Right ventricle myocardium superior (tissue), 1 donor: ENCODE data around the gene KRT8. TPM values are rescaled to one million over a fixed set of nuclear protein-coding genes. Genes with fewer than 3 reads are reported as not detected.

Experiments
- ATAC-seq: fragments of 200-7000 bp; cut with Tn5 transposase; one replicate; pipeline ENCODE4 v1.9.1; 2020; ENCODE audit warnings: mild to moderate bottlenecking; ENCODE audit not compliant: poor library complexity
- DNase-seq: peaks from one replicate; pipeline ENCODE4 v3.0.0-alpha.2; 2020
- intact Hi-C: fragments of 100-400 bp; cut with DNase I; formaldehyde crosslinking; loops from one replicate; pipeline ENCODE4 v1.11.2; 2022
- total RNA-seq: library from RNA; stranded (reverse); fragmentation: NEBNext Ultra II Directional; extraction: Animal tissue kit (Norgen Biotek cat#: 25700); gene quantifications from one replicate; pipeline ENCODE4 v1.2.1, GENCODE V29; 2021
- donor health status: DM: no; HTN: yes; CAD: no; lungs with severe emphysema.

The KRT8 gene
- total RNA-seq, 1 donor from 2014 or later: 104 TPM

DNA sequence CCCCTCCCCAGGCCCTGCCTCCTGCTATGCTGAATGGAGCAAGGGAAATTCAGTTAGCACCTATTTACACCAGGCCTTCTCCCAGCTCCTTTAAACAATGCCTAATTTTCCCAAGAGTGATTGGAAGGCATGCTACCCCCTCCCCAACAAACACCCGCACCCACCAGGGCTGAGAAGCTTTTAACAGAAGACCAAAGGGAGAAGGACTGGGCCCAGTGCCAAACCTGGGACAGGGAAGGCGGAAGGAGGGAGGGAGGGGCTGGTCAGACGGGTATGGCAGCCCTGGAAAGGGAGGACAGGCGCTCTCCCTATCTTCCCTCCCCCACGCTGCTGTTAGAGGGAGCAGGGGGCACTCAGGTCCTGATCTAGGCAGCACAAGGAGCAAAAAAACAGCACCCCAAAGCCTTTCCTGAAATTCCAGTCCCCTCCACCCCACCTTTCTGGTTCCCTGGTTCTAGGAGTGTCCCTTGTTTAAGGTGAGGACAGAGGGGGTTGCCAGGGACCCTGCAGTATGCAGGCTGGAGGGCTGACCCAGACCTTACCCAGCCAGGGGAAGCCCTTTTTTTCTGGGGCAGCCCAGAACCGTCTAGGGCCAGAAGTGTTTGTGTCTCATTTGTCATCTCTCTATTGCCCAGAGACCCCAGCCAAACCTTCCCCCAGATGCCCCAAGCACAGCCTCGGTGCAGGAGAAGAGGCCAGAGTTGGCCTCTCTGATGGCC is 2.4 kb upstream of the KRT8 start:
- intact Hi-C loops: no loop called here
- DNase-seq: no peak
- no peak for ATAC-seq

DNA sequence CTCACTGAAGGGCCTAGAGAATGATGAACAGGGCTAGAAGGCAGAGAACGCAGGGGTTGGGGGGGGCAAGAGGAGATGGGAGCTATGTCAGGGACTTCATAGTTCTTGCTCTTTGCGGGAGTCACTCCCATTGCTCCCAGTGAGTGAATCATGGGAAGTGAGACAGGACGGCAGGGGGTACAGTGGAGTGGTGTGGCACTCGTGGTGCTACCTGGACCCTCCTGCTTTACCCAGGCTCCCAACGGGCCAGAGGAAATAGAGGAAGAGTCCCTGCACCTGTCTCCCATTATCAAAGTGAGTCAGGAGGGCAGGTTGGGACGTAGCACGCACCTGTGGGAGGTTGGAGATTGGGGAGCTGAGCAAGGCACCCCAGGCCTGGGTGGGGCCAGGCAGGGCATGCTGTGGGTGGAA is 1.3 kb upstream of the KRT8 start:
- intact Hi-C loops: no loop called here
- DNase-seq (no peak), ATAC-seq (no peak)

GRCh38 chr12:52903855-52904508 is 894 bp downstream of the KRT8 start:
- intact Hi-C loops: no loop called here
- peak; percentile 77 for ATAC-seq
- peak; percentile 58 for DNase-seq

GRCh38 chr12:52903285-52903854 is 1.5 kb downstream of the KRT8 start:
- DNase-seq: peak; percentile 83
- intact Hi-C loops: no loop called here

DNA sequence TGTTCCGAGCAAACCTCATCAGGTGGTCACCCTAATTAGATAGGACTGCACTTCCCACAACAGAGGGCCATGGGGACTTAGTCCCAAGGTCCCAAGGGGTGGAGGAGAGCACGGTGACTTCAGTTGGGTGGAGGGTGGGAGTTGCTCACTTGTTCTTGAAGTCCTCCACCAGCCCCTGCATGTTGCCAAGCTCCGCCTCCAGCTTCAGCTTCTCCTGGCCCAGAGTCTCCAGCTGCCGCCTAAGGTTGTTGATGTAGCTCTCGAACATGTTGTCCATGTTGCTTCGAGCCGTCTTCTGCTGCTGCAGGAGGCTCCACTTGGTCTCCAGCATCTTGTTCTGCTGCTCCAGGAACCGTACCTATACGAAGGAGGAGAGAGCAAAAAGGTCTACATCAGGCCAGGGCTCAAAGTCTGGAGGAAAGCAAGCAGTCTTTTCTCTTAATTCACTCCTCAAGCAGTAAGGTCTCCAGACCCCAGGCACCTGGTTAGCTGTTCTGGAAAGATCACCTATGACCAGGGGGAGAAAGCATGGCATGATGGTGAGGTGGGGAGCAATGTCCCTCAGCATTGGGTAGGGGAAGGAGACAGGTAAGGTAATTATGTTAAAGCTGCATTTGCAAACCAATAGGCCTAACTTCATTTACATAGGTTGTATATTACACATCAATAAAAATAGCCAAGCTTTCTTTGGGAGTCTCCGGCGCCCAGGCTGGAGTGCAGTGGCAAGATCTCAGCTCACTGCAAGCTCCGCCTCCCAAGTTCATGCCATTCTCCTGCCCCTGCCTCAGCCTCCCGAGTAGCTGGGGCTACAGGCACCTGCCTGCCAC is 2.9 kb downstream of the KRT8 start:
- ATAC-seq: no peak
- intact Hi-C loops: no loop called here
- DNase-seq: no peak

More at GRCh38 chr12:52903285-52903854, 1.5 kb downstream of the KRT8 start:
- ATAC-seq: peak; percentile 94

DNA sequence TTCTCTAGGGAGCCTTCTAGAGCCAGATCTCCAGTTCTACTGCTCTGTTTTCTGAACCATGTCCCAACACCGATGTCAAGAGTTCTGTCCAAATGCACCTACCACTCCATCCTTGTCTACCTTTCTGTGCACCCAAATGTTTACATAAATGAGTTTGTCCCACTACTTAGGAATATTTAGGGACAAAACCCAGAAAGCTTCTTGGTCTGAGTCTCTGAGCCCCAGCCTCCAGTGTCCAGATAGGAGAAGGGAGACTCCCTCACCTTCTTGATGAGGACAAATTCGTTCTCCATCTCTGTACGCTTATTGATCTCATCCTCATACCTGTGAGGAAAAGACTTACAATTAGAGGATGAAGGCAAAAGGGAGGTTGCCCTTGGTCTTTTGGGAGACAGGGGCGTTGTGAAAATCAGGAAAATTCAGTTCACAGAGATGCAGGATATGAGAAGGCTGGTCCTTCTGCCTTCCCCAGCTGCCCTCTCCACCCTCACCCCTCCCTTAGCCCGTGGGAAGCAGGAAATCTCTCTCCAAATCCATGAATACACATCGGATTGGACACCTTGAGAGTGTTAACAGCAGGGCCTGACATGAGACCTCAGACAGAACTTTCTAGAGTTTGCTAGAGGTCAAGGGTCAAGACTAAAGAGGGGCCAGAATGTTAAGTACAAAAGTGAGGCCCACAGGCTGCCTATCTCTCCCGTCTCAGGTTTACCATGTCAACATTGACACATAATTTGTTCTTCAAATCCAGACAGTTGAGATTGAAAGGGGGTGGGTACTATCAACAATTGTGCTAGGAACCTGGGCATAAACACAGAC is 3.8 kb downstream of the KRT8 start:
- intact Hi-C loops: no loop called here
- DNase-seq (no peak), ATAC-seq (no peak)

DNA sequence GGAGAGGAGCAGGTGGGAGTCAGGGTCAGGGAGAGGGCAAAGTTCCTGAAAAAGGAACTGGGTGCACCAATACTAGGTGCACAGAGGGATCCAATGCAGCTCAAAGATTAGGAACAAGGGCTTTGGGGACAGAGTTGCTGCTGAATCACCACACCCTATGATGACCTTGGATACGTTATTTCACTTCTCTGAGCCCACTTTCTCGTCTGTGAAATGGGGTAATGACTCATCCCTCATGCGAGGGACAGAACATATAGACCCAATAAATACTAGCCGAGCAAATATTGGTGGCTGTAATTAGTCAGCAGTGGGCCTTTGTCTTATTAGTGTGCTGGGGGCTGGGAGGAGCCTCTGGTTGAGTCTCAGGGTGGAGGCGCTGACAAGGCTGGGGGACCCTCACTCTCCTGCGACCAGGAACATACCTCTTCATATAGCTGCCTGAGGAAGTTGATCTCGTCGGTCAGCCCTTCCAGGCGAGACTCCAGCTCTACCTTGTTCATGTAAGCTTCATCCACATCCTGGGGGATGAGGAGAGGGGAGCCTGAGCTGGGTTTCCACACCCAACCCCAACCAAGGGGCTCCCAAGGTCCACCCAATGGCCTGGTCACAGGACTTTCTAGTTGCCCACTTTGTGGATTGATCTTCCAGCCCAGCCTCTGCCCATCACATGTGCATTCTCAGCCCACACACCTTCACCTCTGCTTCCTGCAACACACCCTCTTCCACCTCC is 4.5 kb downstream of the KRT8 start:
- intact Hi-C loops: no loop called here
- DNase-seq: no peak
- ATAC-seq: no peak

GRCh38 chr12:52899338-52900035 is 5.4 kb downstream of the KRT8 start:
- ATAC-seq (no peak), DNase-seq (no peak)
- intact Hi-C loops: no loop called here

DNA sequence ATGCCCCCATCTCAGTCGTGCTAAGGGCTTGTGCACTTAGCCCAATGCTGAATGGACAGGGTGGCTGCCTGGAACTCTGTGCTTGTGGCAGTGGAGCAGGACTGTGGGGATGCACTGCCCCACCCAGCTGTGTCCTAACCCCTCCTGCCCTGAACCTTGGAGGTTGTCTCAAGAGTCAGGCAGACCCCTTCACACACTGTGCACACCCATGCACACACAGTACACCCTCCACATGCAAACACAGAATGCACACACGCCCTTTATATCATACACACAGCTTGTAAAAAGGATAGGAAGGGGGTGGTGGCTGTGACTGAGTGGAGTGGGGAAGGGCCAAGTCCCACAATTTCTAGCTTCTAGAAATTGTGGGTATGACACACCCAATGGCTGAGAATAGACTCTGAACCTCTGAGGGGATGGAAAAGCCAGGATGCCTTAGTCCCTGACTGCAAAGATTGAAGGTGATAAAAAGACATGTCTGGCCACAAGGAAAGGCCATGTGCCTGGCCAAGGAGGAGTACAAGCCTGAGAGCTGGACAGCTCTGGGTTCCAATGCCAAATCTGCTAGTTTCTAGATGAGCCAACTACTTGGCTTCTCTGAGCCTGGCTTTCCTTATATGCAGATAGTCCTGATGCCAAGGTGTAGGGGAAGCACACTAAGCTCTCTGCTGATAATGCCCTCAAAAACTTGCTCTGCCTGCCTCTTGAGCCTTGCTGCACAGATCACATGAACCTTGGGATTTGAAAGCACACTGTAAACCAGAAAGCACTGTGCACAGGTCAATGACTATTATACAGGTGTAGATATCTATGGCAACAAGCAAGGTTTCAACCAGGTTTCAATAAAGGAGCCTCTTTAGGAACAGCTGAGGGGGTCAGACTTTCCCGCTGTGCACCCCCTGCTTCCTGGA is 8.4 kb downstream of the KRT8 start:
- intact Hi-C loops: no loop called here
- peak; percentile 43 for ATAC-seq

GRCh38 chr12:52895726-52896189 is 9.1 kb downstream of the KRT8 start:
- intact Hi-C loops: no loop called here
- peak; percentile 10 for ATAC-seq

More for the DNA sequence above, 8.4 kb downstream of the KRT8 start:
- DNase-seq: no peak

DNA sequence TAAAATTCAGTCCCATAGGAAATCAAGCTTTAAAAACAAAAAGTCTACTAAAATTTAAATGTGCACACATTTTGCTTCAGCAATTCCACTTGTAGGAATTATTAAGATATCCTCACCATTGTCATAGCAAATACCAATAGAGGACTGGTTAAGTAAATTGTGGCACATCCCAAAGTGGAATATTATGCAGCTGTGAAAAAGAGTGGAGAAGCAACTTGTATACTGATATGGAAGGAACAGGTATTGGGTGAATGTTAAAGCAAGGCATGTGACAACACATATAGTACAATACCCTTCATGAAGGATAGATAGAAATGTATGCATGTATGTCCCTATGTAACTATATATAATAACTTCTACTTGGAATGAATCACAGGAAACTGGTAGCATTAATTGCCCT is 11.9 kb downstream of the KRT8 start:
- DNase-seq (no peak), ATAC-seq (no peak)
- intact Hi-C loops: no loop called here

More at GRCh38 chr12:52895726-52896189, 9.1 kb downstream of the KRT8 start:
- no peak for DNase-seq

DNA sequence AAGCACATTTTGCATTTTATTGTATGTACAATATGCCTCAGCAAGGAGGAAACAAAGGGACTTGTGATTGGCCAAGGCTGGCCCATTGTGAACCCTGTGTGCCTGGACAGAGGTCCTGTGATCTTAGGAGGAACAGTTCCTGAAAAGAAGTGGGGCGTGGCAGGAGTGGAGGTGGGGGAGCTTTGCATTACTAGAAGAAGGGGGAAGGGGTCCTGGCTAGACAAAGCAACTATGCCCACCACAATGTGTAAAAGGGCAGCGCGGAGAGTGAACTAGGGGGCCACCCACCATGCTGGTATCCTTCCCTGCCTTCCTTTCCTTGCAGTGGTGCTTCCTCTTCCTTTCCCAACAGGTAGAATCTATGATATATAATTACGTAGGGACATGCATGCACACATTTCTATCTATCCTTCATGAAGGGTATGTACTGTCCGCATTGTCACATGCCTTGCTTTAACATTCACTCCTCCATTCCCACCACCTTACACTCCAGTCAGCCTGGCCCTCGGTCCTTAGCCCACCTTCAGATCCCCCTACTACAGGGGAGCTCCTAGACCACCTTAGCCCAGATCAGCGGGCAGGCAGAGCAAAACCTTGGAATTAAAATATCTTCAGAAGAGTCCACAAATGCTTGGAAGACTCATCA is 12.5 kb downstream of the KRT8 start:
- intact Hi-C loops: no loop called here
- no peak for DNase-seq

GRCh38 chr12:52891044-52891443 is 13.8 kb downstream of the KRT8 start:
- intact Hi-C loops: no loop called here
- no peak for ATAC-seq
- DNase-seq: no peak

More for the DNA sequence above, 12.5 kb downstream of the KRT8 start:
- ATAC-seq: no peak

- DNase-seq (no peak), ATAC-seq (no peak)
- intact Hi-C loops: no loop called here
These were observed 14.5 kb downstream of the KRT8 start for GRCh38 chr12:52890417-52890816.

DNA sequence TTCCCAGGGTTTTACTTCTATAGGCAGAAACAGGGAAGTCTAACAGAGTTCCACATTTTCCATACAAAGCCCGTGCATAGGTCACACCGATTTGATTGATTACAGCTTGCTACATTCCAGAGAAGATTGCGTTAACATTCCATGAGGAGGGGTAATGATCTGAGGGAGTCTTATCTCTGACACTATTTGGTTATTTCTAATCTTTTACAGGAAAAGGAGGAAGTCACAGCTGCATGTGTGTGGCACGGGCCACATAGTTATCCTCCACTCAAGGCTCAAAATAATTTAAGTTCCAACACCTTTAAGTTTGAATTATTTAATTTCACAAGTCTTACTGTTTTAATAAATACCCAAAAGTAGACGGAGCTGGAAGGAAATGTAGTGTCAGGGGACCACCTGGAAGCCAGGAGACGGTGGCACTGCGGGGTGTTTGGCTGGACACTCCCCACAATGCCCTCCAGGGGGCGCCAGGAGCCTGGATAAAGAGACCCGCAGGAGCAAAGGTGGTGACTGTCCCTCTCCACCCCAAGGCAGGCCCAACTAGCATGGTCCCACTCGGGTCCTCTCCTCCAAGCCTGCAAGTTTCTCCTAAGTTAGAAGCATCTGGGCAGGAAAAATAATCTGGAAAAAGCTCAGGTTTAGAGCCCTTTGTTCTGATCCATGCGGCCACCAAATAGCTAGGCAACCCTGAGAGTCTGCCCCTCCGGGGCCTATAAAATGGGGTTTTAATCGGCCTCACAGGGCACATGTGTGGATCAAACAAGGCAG is 20.2 kb downstream of the KRT8 start:
- intact Hi-C loops: loop anchor here (2.0 kb wide), 1 partner anchor 96 kb away; no protein-coding TSS in a partner anchor
- ATAC-seq (peak; percentile 86), DNase-seq (peak; percentile 87)
